Neutrophil (primary cell): ENCODE results near the gene AJAP1.

Experiments
- H3K27ac ChIP-seq: fragments of 200-600 bp; sonication (generic); 2 replicates; pipeline ENCODE4 v1.5.1; 2016; ENCODE audit warnings: mild to moderate bottlenecking, moderate library complexity
- H3K27me3 ChIP-seq: fragments of 200-600 bp; sonication (generic); 2 replicates; pipeline ENCODE4 v1.6.0; 2016; ENCODE audit warnings: mild to moderate bottlenecking
- H3K36me3 ChIP-seq: fragments of 200-600 bp; sonication (generic); 2 replicates; pipeline ENCODE4 v1.5.1; 2017
- H3K4me1 ChIP-seq, 2 experiments: fragments of 200-600 bp in 1 of 2; sonication (generic) in 1 of 2; 1 replicate in 1 of 2; 2 replicates in 1 of 2; pipeline versions ENCODE4 v1.5.1 to v1.6.1; 2013 to 2016; ENCODE audit warnings: low read depth in 1 of 2, low read length in 1 of 2, mild to moderate bottlenecking in 1 of 2, moderate library complexity in 1 of 2; ENCODE audit not compliant: control insufficient read depth in 1 of 2, insufficient read depth in 1 of 2
- H3K4me3 ChIP-seq, 2 experiments: fragments of 200-600 bp in 1 of 2; sonication (generic) in 1 of 2; 1 replicate in 1 of 2; 2 replicates in 1 of 2; pipeline ENCODE4 v1.5.1; 2013 to 2016; ENCODE audit warnings: low read depth in 1 of 2, low read length in 1 of 2, mild to moderate bottlenecking in 1 of 2, moderate library complexity in 1 of 2
- H3K9me3 ChIP-seq: fragments of 200-600 bp; sonication (generic); 2 replicates; pipeline ENCODE4 v1.5.1; 2016
- TF ChIP-seq, protein P1 (sequence below): fragments of 200-600 bp; sonication (generic); IDR thresholded peaks from 2 replicates; pipeline ENCODE4 v1.5.1; 2016; ENCODE audit warnings: antibody characterized with exemption

Gene AJAP1

DNA sequence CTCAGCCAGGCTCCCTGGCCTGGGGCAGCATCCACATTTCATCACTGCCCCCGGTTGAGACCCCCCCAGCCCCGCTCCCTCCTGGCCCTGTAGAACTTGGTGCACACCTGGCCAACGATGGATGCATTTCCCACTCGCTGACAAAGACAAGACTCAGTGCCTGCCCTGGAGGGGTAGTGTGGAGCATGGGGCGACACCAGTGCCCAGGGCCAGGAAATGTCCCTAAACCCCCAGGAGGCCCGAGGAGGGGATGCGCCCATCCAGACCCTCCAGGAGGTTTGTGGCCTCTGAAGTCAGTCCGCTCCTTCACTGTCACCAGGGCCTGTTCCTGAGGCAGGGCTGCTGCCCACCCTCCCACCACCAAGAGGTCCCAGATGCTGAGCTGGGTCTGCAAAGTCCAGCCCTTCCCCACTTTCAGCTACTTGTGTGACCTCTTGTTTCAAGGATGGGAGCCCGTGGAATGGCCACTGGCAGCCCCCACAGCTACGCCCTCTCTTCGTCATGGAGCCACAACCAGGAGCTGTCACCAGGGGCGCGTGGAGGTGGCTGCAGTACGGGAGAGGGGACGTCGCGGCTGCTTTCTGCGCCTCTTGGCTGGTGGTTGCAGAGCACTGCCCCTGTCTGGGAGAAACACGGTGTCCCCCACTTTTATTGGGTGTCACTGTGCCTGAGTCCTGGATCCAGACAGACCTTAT, 35.7 kb downstream of the AJAP1 start:
- TF ChIP-seq, protein P1, sequence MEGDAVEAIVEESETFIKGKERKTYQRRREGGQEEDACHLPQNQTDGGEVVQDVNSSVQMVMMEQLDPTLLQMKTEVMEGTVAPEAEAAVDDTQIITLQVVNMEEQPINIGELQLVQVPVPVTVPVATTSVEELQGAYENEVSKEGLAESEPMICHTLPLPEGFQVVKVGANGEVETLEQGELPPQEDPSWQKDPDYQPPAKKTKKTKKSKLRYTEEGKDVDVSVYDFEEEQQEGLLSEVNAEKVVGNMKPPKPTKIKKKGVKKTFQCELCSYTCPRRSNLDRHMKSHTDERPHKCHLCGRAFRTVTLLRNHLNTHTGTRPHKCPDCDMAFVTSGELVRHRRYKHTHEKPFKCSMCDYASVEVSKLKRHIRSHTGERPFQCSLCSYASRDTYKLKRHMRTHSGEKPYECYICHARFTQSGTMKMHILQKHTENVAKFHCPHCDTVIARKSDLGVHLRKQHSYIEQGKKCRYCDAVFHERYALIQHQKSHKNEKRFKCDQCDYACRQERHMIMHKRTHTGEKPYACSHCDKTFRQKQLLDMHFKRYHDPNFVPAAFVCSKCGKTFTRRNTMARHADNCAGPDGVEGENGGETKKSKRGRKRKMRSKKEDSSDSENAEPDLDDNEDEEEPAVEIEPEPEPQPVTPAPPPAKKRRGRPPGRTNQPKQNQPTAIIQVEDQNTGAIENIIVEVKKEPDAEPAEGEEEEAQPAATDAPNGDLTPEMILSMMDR: no peak
- Histone ChIP-seq H3K36me3 (no peaks in the 10 kb centered on the region), H3K4me1 (no peaks in the 10 kb centered on the region), H3K27ac (no peak overlapping the region), H3K27me3 (peaks cover 8% of the 10 kb centered on the region), H3K4me3 (no peak overlapping the region), H3K9me3 (no peaks in the 10 kb centered on the region)

GRCh38 chr1:4690951-4691675, 36.7 kb downstream of the AJAP1 start:
- Histone ChIP-seq H3K27me3 (no peaks in the 10 kb centered on the region), H3K27ac (no peak overlapping the region), H3K4me3 (no peak overlapping the region), H3K4me1 (no peaks in the 10 kb centered on the region), H3K36me3 (no peaks in the 10 kb centered on the region), H3K9me3 (no peaks in the 10 kb centered on the region)
- TF ChIP-seq, protein P1: no peak

GRCh38 chr1:4691766-4692405, 37.5 kb downstream of the AJAP1 start:
- no peaks in the 10 kb centered on the region for H3K27me3 ChIP-seq
- TF ChIP-seq, protein P1: no peak
- no peak overlapping the region for H3K4me3 ChIP-seq
- H3K9me3 ChIP-seq: no peaks in the 10 kb centered on the region
- H3K4me1 ChIP-seq: no peaks in the 10 kb centered on the region
- H3K27ac ChIP-seq: no peak overlapping the region
- H3K36me3 ChIP-seq: no peaks in the 10 kb centered on the region

DNA sequence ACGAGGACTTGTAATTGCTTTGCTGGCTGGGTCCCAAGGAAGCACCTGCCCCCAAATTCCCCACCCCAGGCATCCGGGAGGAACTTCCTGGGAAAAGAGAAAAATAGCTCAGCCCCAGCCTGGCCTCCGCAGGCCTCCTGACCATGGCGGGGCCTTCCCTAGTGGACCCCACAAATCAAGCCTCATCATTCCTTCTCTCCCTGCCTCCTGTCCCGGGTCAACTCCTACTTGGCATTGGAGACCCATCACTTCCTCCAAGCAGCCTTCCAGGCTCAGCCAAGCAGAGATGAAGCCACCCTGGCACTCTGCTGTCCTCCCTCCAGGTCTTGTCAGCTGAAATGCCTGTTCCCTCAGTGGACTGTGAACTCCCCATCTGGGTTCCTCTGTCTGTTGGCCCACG, 38.0 kb downstream of the AJAP1 start:
- H3K27ac ChIP-seq: no peak overlapping the region
- H3K9me3 ChIP-seq: no peaks in the 10 kb centered on the region
- TF ChIP-seq, protein P1: no peak
- H3K4me3 ChIP-seq: no peak overlapping the region
- no peaks in the 10 kb centered on the region for H3K27me3 ChIP-seq
- H3K4me1 ChIP-seq: no peaks in the 10 kb centered on the region
- H3K36me3 ChIP-seq: no peaks in the 10 kb centered on the region

GRCh38 chr1:4693331-4693730, 38.9 kb downstream of the AJAP1 start:
- no peak overlapping the region for H3K27ac ChIP-seq
- H3K4me3 ChIP-seq: no peak overlapping the region
- TF ChIP-seq, protein P1: no peak
- H3K27me3 ChIP-seq: no peaks in the 10 kb centered on the region
- no peaks in the 10 kb centered on the region for H3K4me1 ChIP-seq
- H3K36me3 ChIP-seq: no peaks in the 10 kb centered on the region
- no peaks in the 10 kb centered on the region for H3K9me3 ChIP-seq
